ENCODE results near the gene OBSCN.

OBSCN gene

GRCh38 chr1:228207851-228208821, at the start of gene OBSCN:
TSS of gene OBSCN (plus strand) at chr1:228208044. CDS start at chr1:228211784, 3,740 bp downstream.
- no peak for DNase-seq (ENCODE audit: low spot score)

- DNase-seq (ENCODE audit: low spot score) = no peak
These were observed 49.5 kb upstream of the OBSCN start for GRCh38 chr1:228158151-228159007.

- DNase-seq (ENCODE audit: low spot score) = no peak
These were observed 48.7 kb upstream of the OBSCN start for GRCh38 chr1:228159008-228159665.

- DNase-seq (ENCODE audit: low spot score) = no peak
These were observed 47.6 kb upstream of the OBSCN start for GRCh38 chr1:228160201-228160761.

- DNase-seq (ENCODE audit: low spot score) = no peak
These were observed 46.5 kb upstream of the OBSCN start for GRCh38 chr1:228161362-228161761.

- no peak for DNase-seq (ENCODE audit: low spot score)
These were observed 46.0 kb upstream of the OBSCN start for GRCh38 chr1:228161866-228162265.

GRCh38 chr1:228162286-228163006, 45.4 kb upstream of the OBSCN start:
- DNase-seq (ENCODE audit: low spot score) = no peak

- no peak for DNase-seq (ENCODE audit: low spot score)
These were observed 44.7 kb upstream of the OBSCN start for GRCh38 chr1:228163007-228163753.

- no peak for DNase-seq (ENCODE audit: low spot score)
These were observed 43.9 kb upstream of the OBSCN start for GRCh38 chr1:228163776-228164519.

GRCh38 chr1:228164561-228165371, 43.1 kb upstream of the OBSCN start:
- DNase-seq (ENCODE audit: low spot score) = no peak

GRCh38 chr1:228165372-228166169, 42.3 kb upstream of the OBSCN start, which contains the start of gene IBA57:
TSS of gene IBA57 (plus strand) at chr1:228165804. CDS start at chr1:228165817, 13 bp downstream.
- peak; percentile 100 for DNase-seq (ENCODE audit: low spot score)

GRCh38 chr1:228166170-228166936, 41.5 kb upstream of the OBSCN start:
- peak; percentile 97 for DNase-seq (ENCODE audit: low spot score)

GRCh38 chr1:228168563-228169270, 39.1 kb upstream of the OBSCN start:
- DNase-seq (ENCODE audit: low spot score) = no peak

- no peak for DNase-seq (ENCODE audit: low spot score)
These were observed 38.5 kb upstream of the OBSCN start for GRCh38 chr1:228169345-228169744.

GRCh38 chr1:228170666-228171065, 37.2 kb upstream of the OBSCN start:
- DNase-seq (ENCODE audit: low spot score) = no peak

- DNase-seq (ENCODE audit: low spot score) = no peak
These were observed 36.5 kb upstream of the OBSCN start for GRCh38 chr1:228171221-228171891.
